Activated naive CD8-positive, alpha-beta T cell treated with anti-CD3 and anti-CD28 coated beads for 36 hours (primary cell): ENCODE measurements around the gene RMI1. TPM values are rescaled to one million over a fixed set of nuclear protein-coding genes. Genes with fewer than 3 reads are reported as not detected.

ENCODE experiments used
- DNase-seq: peaks from one replicate; pipeline ENCODE4 v3.0.0; 2021
- H3K27ac Mint-ChIP-seq: one replicate; pipeline ENCODE4 v1.8.0; 2022; ENCODE audit warnings: mild to moderate bottlenecking, moderate library complexity, mixed read lengths
- H3K27me3 Mint-ChIP-seq: one replicate; pipeline ENCODE4 v1.8.0; 2022; ENCODE audit warnings: mild to moderate bottlenecking, mixed read lengths
- H3K36me3 Mint-ChIP-seq: one replicate; pipeline ENCODE4 v1.8.0; 2021; ENCODE audit warnings: mild to moderate bottlenecking, mixed read lengths
- H3K4me1 Mint-ChIP-seq: one replicate; pipeline ENCODE4 v1.8.0; 2021; ENCODE audit warnings: mixed read lengths
- H3K4me3 Mint-ChIP-seq: one replicate; pipeline ENCODE4 v1.8.0; 2022; ENCODE audit warnings: mild to moderate bottlenecking, moderate library complexity, mixed read lengths
- H3K9me3 Mint-ChIP-seq: one replicate; pipeline ENCODE4 v1.8.0; 2022; ENCODE audit warnings: mixed read lengths
- total RNA-seq, 2 experiments: library from RNA; stranded (reverse); gene quantifications; one replicate each; pipeline ENCODE4 v1.2.3, GENCODE V29; 2021

RMI1 gene
- total RNA-seq, 2 experiments from 2014 or later, result 33.4 to 34.4 TPM

- Mint-ChIP-seq H3K4me3 (peak overlapping the region; percentile 100), H3K4me1 (peaks cover 33% of the 10 kb centered on the region), H3K9me3 (no peaks in the 10 kb centered on the region), H3K27me3 (no peaks in the 10 kb centered on the region), H3K27ac (peak overlapping the region; percentile 99), H3K36me3 (peaks cover 44% of the 10 kb centered on the region)
- DNase-seq, result no peak
These were observed 694 bp downstream of the RMI1 start for GRCh38 chr9:83981126-83981871.

- peaks cover 37% of the 10 kb centered on the region for H3K36me3 Mint-ChIP-seq
- peaks cover 29% of the 10 kb centered on the region for H3K4me1 Mint-ChIP-seq
- no peaks in the 10 kb centered on the region for H3K9me3 Mint-ChIP-seq
- H3K27ac Mint-ChIP-seq, result no peak overlapping the region
- DNase-seq, result no peak
- no peaks in the 10 kb centered on the region for H3K27me3 Mint-ChIP-seq
- H3K4me3 Mint-ChIP-seq, result no peak overlapping the region
These were observed 5.6 kb downstream of the RMI1 start for GRCh38 chr9:83986195-83986594.

DNA sequence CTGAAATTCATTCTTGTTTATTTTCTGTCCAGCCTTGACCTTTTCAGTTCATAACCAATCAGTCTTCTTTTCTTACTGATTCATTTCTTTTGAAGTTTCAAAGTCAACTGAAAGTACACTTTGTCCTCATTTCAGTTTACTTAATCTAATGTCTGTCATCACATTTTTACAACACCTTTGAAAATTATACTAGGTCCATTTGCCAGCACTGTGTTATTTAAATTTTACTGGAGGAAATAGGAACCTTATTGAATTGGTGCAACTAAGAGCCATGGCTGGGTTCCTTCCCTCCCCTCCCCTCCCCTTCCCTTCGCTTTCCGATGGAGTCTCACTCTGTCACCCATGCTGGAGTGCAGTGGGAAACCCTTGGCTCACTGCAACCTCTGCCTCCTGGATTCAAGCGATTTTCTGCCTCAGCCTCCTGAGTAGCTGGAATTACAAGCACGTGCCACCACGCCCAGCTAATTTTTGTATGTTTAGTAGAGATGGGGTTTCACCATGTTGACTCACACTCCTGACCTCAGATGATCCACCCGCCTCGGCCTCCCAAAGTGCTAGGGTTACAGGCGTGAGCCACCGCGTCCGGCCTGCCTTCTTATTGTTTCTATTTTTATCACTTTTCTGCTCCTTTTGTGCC, 6.3 kb downstream of the RMI1 start:
- no peaks in the 10 kb centered on the region for H3K27me3 Mint-ChIP-seq
- H3K4me1 Mint-ChIP-seq, result peaks cover 25% of the 10 kb centered on the region
- no peak overlapping the region for H3K4me3 Mint-ChIP-seq
- H3K27ac Mint-ChIP-seq, result no peak overlapping the region
- peaks cover 32% of the 10 kb centered on the region for H3K36me3 Mint-ChIP-seq
- no peaks in the 10 kb centered on the region for H3K9me3 Mint-ChIP-seq
- DNase-seq, result no peak

DNA sequence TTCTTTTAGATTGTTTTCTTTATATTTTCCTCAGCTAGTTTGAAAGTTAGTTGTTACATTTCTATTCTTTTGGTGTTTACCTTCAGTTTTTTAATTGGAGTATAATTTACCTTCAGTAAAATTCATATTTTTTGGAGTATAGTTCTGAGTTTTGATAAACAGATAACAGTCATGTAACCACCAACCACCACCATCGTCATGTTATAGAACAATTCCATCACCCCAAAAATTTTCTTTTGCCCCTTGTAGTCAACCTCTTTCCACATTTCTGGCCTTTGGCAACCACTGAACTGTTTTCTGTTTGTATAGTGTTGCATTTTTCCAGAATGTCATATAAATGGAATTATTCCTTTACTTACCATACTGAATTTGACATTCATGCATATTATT, 6.8 kb downstream of the RMI1 start:
- Mint-ChIP-seq H3K9me3 (no peaks in the 10 kb centered on the region), H3K27me3 (no peaks in the 10 kb centered on the region), H3K27ac (no peak overlapping the region), H3K4me1 (peaks cover 22% of the 10 kb centered on the region), H3K4me3 (no peak overlapping the region), H3K36me3 (peaks cover 32% of the 10 kb centered on the region)
- no peak for DNase-seq

DNA sequence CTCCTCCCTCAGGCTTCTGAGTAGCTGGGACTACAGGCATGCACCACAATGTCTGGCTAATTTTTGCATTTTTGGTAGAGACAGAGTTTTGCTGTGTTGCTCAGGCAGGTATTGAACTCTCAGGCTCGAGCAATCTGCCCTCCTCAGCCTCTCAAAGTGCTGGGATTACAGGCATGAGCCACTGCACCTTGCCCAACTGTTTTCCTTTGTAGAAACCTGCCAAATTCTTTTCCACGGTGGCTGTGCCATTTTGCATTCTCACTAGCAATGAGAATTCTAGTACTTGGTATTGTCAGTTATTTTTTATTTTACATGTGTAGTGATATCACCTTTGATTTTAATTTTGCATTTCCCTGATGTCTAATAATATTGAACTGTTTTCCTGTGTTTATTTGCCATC, 7.8 kb downstream of the RMI1 start:
- Mint-ChIP-seq H3K4me3 (no peak overlapping the region), H3K36me3 (peaks cover 28% of the 10 kb centered on the region), H3K27ac (no peak overlapping the region), H3K27me3 (no peaks in the 10 kb centered on the region), H3K9me3 (no peaks in the 10 kb centered on the region), H3K4me1 (peaks cover 15% of the 10 kb centered on the region)
- DNase-seq, result no peak

DNA sequence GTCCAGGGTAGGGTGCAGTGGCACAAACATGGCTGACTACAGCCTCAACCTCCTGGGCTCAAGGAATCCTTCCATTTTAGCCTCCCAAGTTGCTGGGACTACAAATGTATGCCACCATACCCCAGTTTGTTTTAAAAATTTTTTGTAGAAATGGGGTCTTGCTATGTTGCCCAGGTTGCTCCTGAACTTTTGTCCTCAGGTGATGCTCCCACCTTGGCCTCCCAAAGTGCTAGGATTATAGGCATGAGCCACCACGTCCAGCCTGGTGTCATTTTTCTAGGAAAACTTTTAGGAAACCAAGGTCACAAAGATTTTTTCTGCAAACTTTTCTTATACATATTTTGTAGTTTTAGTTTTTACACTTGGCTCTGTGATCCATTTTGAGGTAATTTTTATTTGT, 10.8 kb downstream of the RMI1 start:
- peaks cover 30% of the 10 kb centered on the region for H3K36me3 Mint-ChIP-seq

GRCh38 chr9:83992407-83992806, 11.8 kb downstream of the RMI1 start:
- peaks cover 25% of the 10 kb centered on the region for H3K36me3 Mint-ChIP-seq
- H3K4me3 Mint-ChIP-seq, result no peak overlapping the region
- H3K4me1 Mint-ChIP-seq, result peaks cover 9% of the 10 kb centered on the region
- H3K27ac Mint-ChIP-seq, result no peak overlapping the region
- H3K9me3 Mint-ChIP-seq, result no peaks in the 10 kb centered on the region
- no peaks in the 10 kb centered on the region for H3K27me3 Mint-ChIP-seq
- no peak for DNase-seq

More for the DNA sequence above, 10.8 kb downstream of the RMI1 start:
- Mint-ChIP-seq H3K27me3 (no peaks in the 10 kb centered on the region), H3K4me1 (peaks cover 15% of the 10 kb centered on the region), H3K4me3 (no peak overlapping the region), H3K27ac (no peak overlapping the region), H3K9me3 (no peaks in the 10 kb centered on the region)
- DNase-seq, result no peak

- Mint-ChIP-seq H3K4me1 (peaks cover 9% of the 10 kb centered on the region), H3K9me3 (no peaks in the 10 kb centered on the region), H3K27ac (no peak overlapping the region), H3K27me3 (no peaks in the 10 kb centered on the region), H3K4me3 (no peak overlapping the region), H3K36me3 (peaks cover 22% of the 10 kb centered on the region)
- DNase-seq, result no peak
These were observed 12.3 kb downstream of the RMI1 start for GRCh38 chr9:83992901-83993300.

GRCh38 chr9:83996126-83996525, 15.5 kb downstream of the RMI1 start:
- Mint-ChIP-seq H3K4me1 (peaks cover 12% of the 10 kb centered on the region), H3K27me3 (no peaks in the 10 kb centered on the region), H3K27ac (no peak overlapping the region), H3K4me3 (no peak overlapping the region), H3K36me3 (peaks cover 7% of the 10 kb centered on the region), H3K9me3 (no peaks in the 10 kb centered on the region)
- no peak for DNase-seq

DNA sequence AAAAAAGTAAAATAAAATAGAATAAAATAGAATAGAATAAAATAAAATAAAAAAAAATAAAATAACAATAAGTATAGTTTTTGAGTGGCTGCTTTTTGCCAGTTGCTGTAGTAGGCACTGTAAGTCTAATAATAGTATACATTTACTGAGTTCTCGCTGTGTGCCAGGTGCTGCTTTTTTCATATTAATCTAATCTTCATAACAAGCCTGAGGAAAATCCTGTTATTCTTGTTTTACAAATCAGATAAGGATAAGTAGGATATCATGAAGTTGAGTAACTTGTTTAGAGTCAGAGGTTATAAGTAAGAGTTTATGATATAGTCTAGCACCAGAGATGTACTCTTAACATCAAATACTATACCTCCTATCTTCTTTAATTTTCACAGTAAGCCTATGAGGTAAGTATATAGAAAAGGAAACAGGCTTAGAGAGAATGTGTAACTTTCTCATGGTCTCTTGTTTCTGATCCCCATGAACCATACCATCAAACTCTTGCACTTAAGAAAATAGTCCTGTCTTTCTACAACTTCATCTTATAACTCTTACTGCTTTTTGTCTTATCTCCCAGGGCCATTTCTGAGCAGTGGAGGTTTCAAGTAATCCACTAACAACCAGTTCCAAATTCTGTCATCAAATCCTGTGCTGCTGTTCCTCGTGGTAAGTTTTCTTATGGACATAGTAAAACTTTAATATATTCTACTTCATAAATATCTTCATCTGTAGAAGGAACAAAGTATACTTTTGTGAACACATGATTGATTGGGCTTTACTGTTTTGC, 18.7 kb downstream of the RMI1 start:
- DNase-seq, result no peak
- H3K27me3 Mint-ChIP-seq, result no peaks in the 10 kb centered on the region
- no peak overlapping the region for H3K27ac Mint-ChIP-seq
- no peak overlapping the region for H3K4me3 Mint-ChIP-seq
- no peaks in the 10 kb centered on the region for H3K9me3 Mint-ChIP-seq
- peaks cover 20% of the 10 kb centered on the region for H3K4me1 Mint-ChIP-seq
- H3K36me3 Mint-ChIP-seq, result peaks cover 16% of the 10 kb centered on the region

GRCh38 chr9:84000186-84000585, 19.6 kb downstream of the RMI1 start:
- Mint-ChIP-seq H3K4me3 (no peak overlapping the region), H3K9me3 (no peaks in the 10 kb centered on the region), H3K27ac (no peak overlapping the region), H3K27me3 (no peaks in the 10 kb centered on the region), H3K4me1 (peaks cover 20% of the 10 kb centered on the region), H3K36me3 (peaks cover 22% of the 10 kb centered on the region)
- DNase-seq, result no peak

GRCh38 chr9:84001621-84002020, 21.0 kb downstream of the RMI1 start:
- Mint-ChIP-seq H3K27me3 (no peaks in the 10 kb centered on the region), H3K27ac (no peak overlapping the region), H3K4me1 (peaks cover 14% of the 10 kb centered on the region), H3K36me3 (peaks cover 26% of the 10 kb centered on the region), H3K9me3 (no peaks in the 10 kb centered on the region), H3K4me3 (no peak overlapping the region)
- DNase-seq, result no peak

DNA sequence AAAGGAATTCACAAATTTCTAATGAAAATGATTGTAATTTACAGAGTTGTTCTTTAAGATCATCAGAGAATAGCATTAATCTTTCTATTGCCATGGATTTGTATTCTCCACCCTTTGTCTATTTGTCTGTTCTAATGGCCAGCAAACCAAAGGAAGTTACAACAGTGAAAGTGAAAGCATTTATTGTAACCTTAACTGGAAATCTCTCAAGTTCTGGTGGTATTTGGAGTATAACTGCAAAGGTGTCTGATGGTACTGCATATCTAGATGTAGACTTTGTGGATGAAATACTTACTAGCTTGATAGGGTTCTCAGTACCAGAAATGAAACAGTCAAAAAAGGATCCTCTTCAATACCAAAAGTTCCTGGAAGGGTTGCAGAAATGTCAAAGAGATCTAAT, 21.7 kb downstream of the RMI1 start:
- H3K27me3 Mint-ChIP-seq, result no peaks in the 10 kb centered on the region
- DNase-seq, result no peak
- peaks cover 14% of the 10 kb centered on the region for H3K4me1 Mint-ChIP-seq
- no peaks in the 10 kb centered on the region for H3K9me3 Mint-ChIP-seq
- H3K27ac Mint-ChIP-seq, result no peak overlapping the region
- peaks cover 28% of the 10 kb centered on the region for H3K36me3 Mint-ChIP-seq
- no peak overlapping the region for H3K4me3 Mint-ChIP-seq

DNA sequence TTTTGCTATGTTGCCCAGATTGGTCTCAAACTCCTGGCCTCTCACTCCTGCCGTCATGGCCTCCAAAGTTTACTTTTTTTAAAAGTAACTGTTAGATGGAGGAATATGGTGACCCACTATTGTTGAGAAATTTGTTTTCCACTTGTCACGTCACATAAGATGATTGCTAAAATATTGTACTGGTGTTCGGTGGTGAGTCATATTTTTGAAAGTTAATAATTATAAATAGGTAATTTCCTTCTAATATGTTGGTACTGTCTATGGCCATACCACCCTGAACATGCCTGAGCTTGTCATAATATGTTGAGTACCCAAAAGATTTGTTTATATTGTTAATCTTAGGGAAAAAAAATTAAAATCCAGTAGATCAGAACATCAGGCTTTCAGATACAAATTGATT, 22.6 kb downstream of the RMI1 start:
- no peak overlapping the region for H3K27ac Mint-ChIP-seq
- H3K9me3 Mint-ChIP-seq, result no peaks in the 10 kb centered on the region
- H3K4me1 Mint-ChIP-seq, result peaks cover 14% of the 10 kb centered on the region
- DNase-seq, result no peak
- H3K36me3 Mint-ChIP-seq, result peaks cover 28% of the 10 kb centered on the region
- H3K4me3 Mint-ChIP-seq, result no peak overlapping the region
- H3K27me3 Mint-ChIP-seq, result no peaks in the 10 kb centered on the region

DNA sequence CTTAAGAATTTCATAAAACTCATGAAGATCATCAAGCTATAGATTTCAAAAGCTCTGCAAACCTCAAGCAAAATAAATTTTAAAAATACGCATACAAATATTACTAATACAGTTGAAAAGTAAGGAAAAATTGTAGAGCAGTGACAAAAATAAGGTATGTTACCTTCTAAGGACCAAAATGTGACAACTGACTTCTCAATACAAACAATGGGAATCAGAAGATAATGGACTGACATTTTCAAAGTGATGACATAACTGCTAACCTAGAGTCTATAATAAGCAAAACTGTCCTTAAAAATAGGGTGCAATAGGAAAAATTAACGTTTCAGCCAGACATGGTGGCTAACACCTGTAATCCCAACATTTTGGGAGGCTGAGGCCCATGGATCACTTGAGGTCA, 27.1 kb downstream of the RMI1 start:
- Mint-ChIP-seq H3K36me3 (peaks cover 17% of the 10 kb centered on the region), H3K9me3 (no peaks in the 10 kb centered on the region), H3K4me3 (no peak overlapping the region), H3K4me1 (no peaks in the 10 kb centered on the region), H3K27me3 (no peaks in the 10 kb centered on the region), H3K27ac (no peak overlapping the region)
- DNase-seq, result no peak
